GM12872 (cell line): ENCODE data around the gene NCAM1.

Experiments
- TF ChIP-seq, protein P1 (sequence below): IDR thresholded peaks from 3 replicates; pipeline ENCODE4 v1.5.1; 2011; ENCODE audit warnings: low read depth, mild to moderate bottlenecking, low read length, moderate library complexity; ENCODE audit not compliant: insufficient read depth

NCAM1 gene

GRCh38 chr11:112993808-112994207 lies 32.6 kb downstream of the NCAM1 start:
- TF ChIP-seq, protein P1, sequence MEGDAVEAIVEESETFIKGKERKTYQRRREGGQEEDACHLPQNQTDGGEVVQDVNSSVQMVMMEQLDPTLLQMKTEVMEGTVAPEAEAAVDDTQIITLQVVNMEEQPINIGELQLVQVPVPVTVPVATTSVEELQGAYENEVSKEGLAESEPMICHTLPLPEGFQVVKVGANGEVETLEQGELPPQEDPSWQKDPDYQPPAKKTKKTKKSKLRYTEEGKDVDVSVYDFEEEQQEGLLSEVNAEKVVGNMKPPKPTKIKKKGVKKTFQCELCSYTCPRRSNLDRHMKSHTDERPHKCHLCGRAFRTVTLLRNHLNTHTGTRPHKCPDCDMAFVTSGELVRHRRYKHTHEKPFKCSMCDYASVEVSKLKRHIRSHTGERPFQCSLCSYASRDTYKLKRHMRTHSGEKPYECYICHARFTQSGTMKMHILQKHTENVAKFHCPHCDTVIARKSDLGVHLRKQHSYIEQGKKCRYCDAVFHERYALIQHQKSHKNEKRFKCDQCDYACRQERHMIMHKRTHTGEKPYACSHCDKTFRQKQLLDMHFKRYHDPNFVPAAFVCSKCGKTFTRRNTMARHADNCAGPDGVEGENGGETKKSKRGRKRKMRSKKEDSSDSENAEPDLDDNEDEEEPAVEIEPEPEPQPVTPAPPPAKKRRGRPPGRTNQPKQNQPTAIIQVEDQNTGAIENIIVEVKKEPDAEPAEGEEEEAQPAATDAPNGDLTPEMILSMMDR: no peak

- TF ChIP-seq, protein P1: no peak
Observed at GRCh38 chr11:112995423-112996090, 34.3 kb downstream of the NCAM1 start.

- TF ChIP-seq, protein P1: no peak
Observed at GRCh38 chr11:112996994-112997393, 35.8 kb downstream of the NCAM1 start.

DNA sequence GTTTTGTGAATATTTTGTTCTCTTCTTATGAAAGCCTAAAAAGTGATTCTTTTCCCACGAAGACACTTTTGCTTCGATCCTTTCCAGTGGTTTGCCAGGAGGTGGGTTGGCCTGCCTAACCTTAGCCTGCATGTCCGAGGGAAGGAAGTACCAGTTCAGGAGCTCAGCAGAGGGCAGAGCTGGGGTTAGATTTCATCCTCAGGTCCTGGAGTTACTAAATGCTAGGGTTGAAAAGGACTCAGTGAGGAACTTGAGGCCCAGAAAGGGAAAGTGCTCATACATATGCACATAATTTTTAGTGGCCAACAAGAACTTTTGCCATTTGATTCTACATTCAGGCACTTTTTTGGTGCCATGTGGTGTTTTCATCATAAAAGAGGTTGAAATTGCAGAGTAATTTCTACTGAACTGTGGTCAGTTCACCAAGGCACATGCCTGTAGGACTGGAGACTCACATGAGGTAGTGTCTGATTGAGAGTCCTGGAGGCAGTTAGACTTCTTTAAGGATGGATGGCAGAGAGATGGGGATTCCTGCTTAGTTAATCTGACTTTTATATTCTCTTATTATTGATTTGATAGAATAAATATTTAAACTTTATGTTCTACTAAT lies 36.7 kb downstream of the NCAM1 start:
- TF ChIP-seq, protein P1: no peak

GRCh38 chr11:112999520-112999919 lies 38.3 kb downstream of the NCAM1 start:
- TF ChIP-seq, protein P1: no peak

DNA sequence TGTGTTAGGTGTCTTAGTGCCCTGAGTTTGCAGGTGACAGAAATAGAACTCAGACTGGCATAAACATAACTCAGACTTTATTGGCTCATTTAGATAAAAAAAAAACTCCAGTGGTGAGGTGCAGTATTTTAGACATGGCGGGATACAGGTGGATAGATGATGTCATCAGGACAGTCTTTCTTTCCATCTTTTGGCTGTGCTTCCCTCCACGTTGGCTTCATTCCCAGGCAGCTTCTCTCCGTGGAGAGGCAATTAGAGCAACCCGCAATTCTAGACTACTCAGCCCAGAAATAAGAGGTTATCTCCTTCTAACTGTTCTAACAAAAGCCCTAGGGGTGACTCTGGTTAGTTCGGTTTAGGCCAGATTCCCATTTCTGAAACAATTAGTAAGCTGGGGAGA lies 40.5 kb downstream of the NCAM1 start:
- TF ChIP-seq, protein P1: no peak

DNA sequence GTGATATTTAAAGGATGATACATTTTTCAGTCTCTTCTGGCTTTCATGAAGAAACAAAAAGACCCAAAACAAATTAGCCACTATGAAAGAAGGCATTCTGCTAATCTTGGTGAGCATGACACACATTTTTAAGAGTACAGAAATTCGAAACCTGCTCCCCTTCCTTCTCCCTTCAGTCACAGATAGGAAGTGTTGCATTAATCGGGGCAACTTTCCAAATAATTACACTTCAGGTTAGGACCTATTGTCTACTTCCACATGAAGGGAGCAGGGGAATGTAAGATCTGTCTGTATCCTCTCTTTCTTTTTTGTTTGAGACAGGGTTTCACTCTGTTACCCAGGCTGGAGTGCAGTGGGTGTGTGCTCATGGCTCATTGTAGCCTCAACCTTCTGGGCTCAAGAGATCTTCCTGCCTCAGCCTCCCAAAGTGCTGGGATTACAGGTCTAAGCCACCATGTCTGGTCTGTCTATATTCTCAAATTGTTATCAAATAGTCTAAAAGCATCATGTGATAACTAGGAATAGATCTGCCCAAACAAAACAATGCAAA lies 45.8 kb downstream of the NCAM1 start:
- TF ChIP-seq, protein P1: no peak
